NB4 (cell line): ENCODE results near the gene CBFA2T2.

Experiments
- DNase-seq: peaks from one replicate; pipeline ENCODE4 v3.0.0; 2010; ENCODE audit warnings: low read depth
- H3K4me3 ChIP-seq: one replicate; pipeline ENCODE4 v1.5.1; 2011; ENCODE audit warnings: mild to moderate bottlenecking, low read depth, low read length, moderate library complexity
- CTCF ChIP-seq: IDR thresholded peaks from one replicate; pipeline ENCODE4 v1.5.1; 2012; ENCODE audit warnings: low read depth, low read length
- MAX ChIP-seq: IDR thresholded peaks from 2 replicates; pipeline ENCODE4 v1.6.1; 2011; ENCODE audit warnings: low read depth, low read length
- MYC ChIP-seq: IDR thresholded peaks from 2 replicates; pipeline ENCODE4 v1.6.1; 2011; ENCODE audit warnings: low read depth, low read length
- POLR2A ChIP-seq: IDR thresholded peaks from 2 replicates; pipeline ENCODE4 v1.6.1; 2011; ENCODE audit warnings: mild to moderate bottlenecking; ENCODE audit not compliant: insufficient read length; ENCODE audit errors: extremely low read depth

The CBFA2T2 gene

GRCh38 chr20:33672426-33673113 is 182.7 kb downstream of the CBFA2T2 start:
- H3K4me3 ChIP-seq, result no peak overlapping the region
- DNase-seq, result no peak
- TF ChIP-seq POLR2A, result no peak
- TF ChIP-seq MYC, result no peak
- no peak for TF ChIP-seq MAX
- no peak for TF ChIP-seq CTCF

GRCh38 chr20:33673114-33673409 is 183.2 kb downstream of the CBFA2T2 start:
- TF ChIP-seq MYC, result no peak
- no peak for TF ChIP-seq CTCF
- TF ChIP-seq POLR2A, result no peak
- TF ChIP-seq MAX, result no peak
- peak overlapping the region; percentile 74 for H3K4me3 ChIP-seq

GRCh38 chr20:33673410-33674293 is 183.8 kb downstream of the CBFA2T2 start:
- TF ChIP-seq POLR2A (no peak), MYC (no peak), MAX (no peak), CTCF (no peak)
- peak; percentile 31 for DNase-seq
- peak overlapping the region; percentile 74 for H3K4me3 ChIP-seq

More at GRCh38 chr20:33673114-33673409, 183.2 kb downstream of the CBFA2T2 start:
- no peak for DNase-seq

- H3K4me3 ChIP-seq, result peak within 1 kb of the TSS; percentile 74
- TF ChIP-seq POLR2A (peak; percentile 79), MYC (peak; percentile 42), MAX (no peak; the same call in 1 of the 2 replicates), CTCF (no peak)
- peak; percentile 82 for DNase-seq
Observed at GRCh38 chr20:33674294-33675135, 184.6 kb downstream of the CBFA2T2 start, which contains the start of gene NECAB3. Gene NECAB3, minus strand, starts transcription at chr20:33674428. Its CDS starts 76 bp downstream, at chr20:33674352.
